B cell (primary cell): ENCODE data around the gene GNB3. TPM values are rescaled to one million over a fixed set of nuclear protein-coding genes. Genes with fewer than 3 reads are reported as not detected.

Experiments used
- ATAC-seq: fragments of 200-7000 bp; cut with Tn5 transposase; one replicate; pipeline ENCODE4 v1.10.0; 2021; ENCODE audit warnings: low read depth, mild to moderate bottlenecking, moderate number of reproducible peaks, moderate library complexity
- CTCF ChIA-PET: fragments of 350-600 bp; sonication (Branson Sonifier 250); formaldehyde crosslinking; loops from one replicate; lab custom pipeline; 2021; ENCODE audit warnings: antibody characterized with exemption, inconsistent platforms; lab: Charles Lee
- POLR2A ChIA-PET: fragments of 350-600 bp; sonication (Branson Sonifier 250); formaldehyde crosslinking; loops from one replicate; lab custom pipeline; 2021; ENCODE audit warnings: antibody characterized with exemption; lab: Charles Lee
- DNase-seq: peaks from one replicate; pipeline ENCODE4 v3.0.0; 2013
- H2AFZ ChIP-seq: 2 replicates; pipeline ENCODE4 v1.6.1; 2012; ENCODE audit warnings: mild to moderate bottlenecking, low read depth, low read length; ENCODE audit not compliant: insufficient read depth, poor library complexity, severe bottlenecking
- H3K27ac ChIP-seq, 2 donors: 1 replicate in 1 of 2; 2 replicates in 1 of 2; pipeline ENCODE4 v1.5.1; 2012 to 2013; ENCODE audit warnings: low read length in 2 of 2, mild to moderate bottlenecking in 2 of 2, moderate library complexity in 1 of 2
- H3K27me3 ChIP-seq, 4 experiments: fragments of 200-600 bp in 1 of 4; sonication (generic) in 1 of 4; replicated peaks in 1 of 4; 1 replicate in 2 of 4; 2 replicates in 2 of 4; pipeline versions ENCODE4 v1.6.1 to v1.7.0; 2013 to 2016; ENCODE audit warnings: low read length in 3 of 4, mild to moderate bottlenecking in 2 of 4, mixed read lengths in 1 of 4, moderate library complexity in 1 of 4; ENCODE audit not compliant: insufficient read depth in 4 of 4, control insufficient read depth in 3 of 4; ENCODE audit errors: control extremely low read depth in 1 of 4
- H3K36me3 ChIP-seq, 2 experiments: replicated peaks in 1 of 2; 1 replicate in 1 of 2; 2 replicates in 1 of 2; pipeline versions ENCODE4 v1.6.1 to v1.7.1; 2013; ENCODE audit warnings: low read length in 1 of 2; ENCODE audit not compliant: insufficient read depth in 2 of 2, control insufficient read depth in 1 of 2; ENCODE audit errors: control extremely low read depth in 1 of 2, extremely low read depth in 1 of 2
- H3K4me1 ChIP-seq, 2 donors: fragments of 200-600 bp in 1 of 2; sonication (generic) in 1 of 2; 1 replicate in 1 of 2; 2 replicates in 1 of 2; pipeline versions ENCODE4 v1.5.1 to v1.6.1; 2013 to 2017; ENCODE audit warnings: low read length in 2 of 2; ENCODE audit not compliant: control insufficient read depth in 2 of 2, insufficient read depth in 2 of 2
- H3K4me2 ChIP-seq: replicated peaks from 2 replicates; pipeline ENCODE3; 2012; ENCODE audit warnings: mild to moderate bottlenecking, low read depth, low read length; ENCODE audit not compliant: poor library complexity, severe bottlenecking
- H3K4me3 ChIP-seq, 5 experiments: fragments of 200-600 bp in 1 of 5; sonication (generic) in 1 of 5; 1 replicate in 3 of 5; 2 replicates in 2 of 5; pipeline versions ENCODE4 v1.5.1 to v1.7.0; 2011 to 2016; ENCODE audit warnings: low read length in 4 of 5, mild to moderate bottlenecking in 4 of 5, low read depth in 2 of 5, control low read depth in 1 of 5, moderate library complexity in 1 of 5; ENCODE audit not compliant: insufficient read depth in 1 of 5; ENCODE audit errors: control extremely low read depth in 1 of 5, extremely low read depth in 1 of 5
- H3K79me2 ChIP-seq: fragments of 200-600 bp; sonication (generic); one replicate; pipeline ENCODE4 v1.6.0; 2016; ENCODE audit warnings: low read length; ENCODE audit not compliant: control insufficient read depth, insufficient read depth
- H3K9ac ChIP-seq: fragments of 200-600 bp; sonication (generic); 2 replicates; pipeline ENCODE4 v1.6.1; 2017; ENCODE audit warnings: mild to moderate bottlenecking, low read length, moderate library complexity
- H3K9me3 ChIP-seq, 3 donors: one replicate each; pipeline versions ENCODE4 v1.6.1 to v1.7.1; 2013; ENCODE audit warnings: low read length in 2 of 3; ENCODE audit not compliant: control insufficient read depth in 2 of 3, insufficient read depth in 1 of 3; ENCODE audit errors: control extremely low read depth in 1 of 3
- H4K20me1 ChIP-seq: 2 replicates; pipeline ENCODE4 v1.6.0; 2012; ENCODE audit warnings: mild to moderate bottlenecking, low read length; ENCODE audit not compliant: insufficient read depth, control insufficient read depth, poor library complexity, severe bottlenecking
- H3K27ac Mint-ChIP-seq: one replicate; pipeline ENCODE4 v1.8.0; 2021; ENCODE audit warnings: mixed read lengths
- H3K27me3 Mint-ChIP-seq: one replicate; pipeline ENCODE4 v1.8.0; 2021; ENCODE audit warnings: mixed read lengths
- H3K4me1 Mint-ChIP-seq: one replicate; pipeline ENCODE4 v1.8.0; 2021; ENCODE audit warnings: mixed read lengths
- H3K4me3 Mint-ChIP-seq: one replicate; pipeline ENCODE4 v1.8.0; 2021; ENCODE audit warnings: mixed read lengths
- H3K9me3 Mint-ChIP-seq: one replicate; pipeline ENCODE4 v1.8.0; 2022; ENCODE audit warnings: mixed read lengths; ENCODE audit not compliant: insufficient read depth
- CTCF ChIP-seq: fragments of 200-600 bp; IDR thresholded peaks from one replicate; pipeline ENCODE4 v1.8.0; 2022; ENCODE audit warnings: antibody characterized with exemption, mild to moderate bottlenecking
- EZH2 ChIP-seq: IDR thresholded peaks from 2 replicates; pipeline ENCODE4 v1.6.1; 2012; ENCODE audit warnings: borderline replicate concordance, low read depth, mild to moderate bottlenecking, moderate library complexity, low read length; ENCODE audit not compliant: insufficient read depth, poor library complexity, severe bottlenecking
- WGBS: methylation state at CpG from one replicate; pipeline ENCODE4 v1.1.5; 2013; ENCODE audit warnings: missing lambda C conversion rate; ENCODE audit not compliant: insufficient coverage; 5-methylcytosine and 5-hydroxymethylcytosine counted together
- intact Hi-C: fragments of 100-400 bp; cut with micrococcal nuclease; formaldehyde crosslinking; loops from one replicate; pipeline ENCODE4 v1.10.0; 2022
- polyA plus RNA-seq: library from polyadenylated mRNA; depleted of rRNA; stranded (reverse); fragments of >200 nt; gene quantifications from 2 replicates; pipeline ENCODE4 v1.2.3, GENCODE V29; 2012
- total RNA-seq, 2 donors: library from RNA; stranded (reverse); fragments of 120-200 nt in 1 of 2; gene quantifications; 1 replicate in 1 of 2; 2 replicates in 1 of 2; pipeline versions ENCODE4 v1.2.3 to v1.2.4, GENCODE V29; 2013 to 2022

The GNB3 gene
- total and polyA plus RNA-seq, 2 donors (not counting 1 experiment from before 2014, with no cell fraction given): 0.27 to 0.49 TPM

- Histone ChIP-seq H3K4me1 (peaks cover 11 to 17% of the 10 kb centered on the region in 2 donors), H2AFZ (no peak overlapping the region), H3K9ac (no peak overlapping the region), H3K79me2 (no peaks in the 10 kb centered on the region), H3K4me3 (no peak overlapping the region), H4K20me1 (peaks cover 11% of the 10 kb centered on the region), H3K9me3 (peaks cover 0 to 3% (median 0%) of the 10 kb centered on the region in 3 donors), H3K36me3 (no peaks in the 10 kb centered on the region), H3K27me3 (peaks cover 0 to 37% (median 10%) of the 10 kb centered on the region in 4 experiments), H3K27ac (no peak overlapping the region), H3K4me2 (no peak overlapping the region)
- Mint-ChIP-seq H3K27ac (no peak overlapping the region), H3K27me3 (peaks cover 40% of the 10 kb centered on the region), H3K4me3 (no peak overlapping the region), H3K9me3 (no peaks in the 10 kb centered on the region), H3K4me1 (peaks cover 11% of the 10 kb centered on the region)
- intact Hi-C loops: no loop called here
- TF ChIP-seq EZH2: no peak
- TF ChIP-seq CTCF: no peak
- CTCF ChIA-PET: interaction anchor here (0.9 to 2.2 kb wide), 8 partner anchors 9 to 144 kb away, joined by 3 to 7 read pairs (median 4); partner anchors contain the start of genes MLF2, SPSB2 and ZNF384
- DNase-seq (no peak), ATAC-seq (no peak)
- 86% methylated on average over 6 of the region's 6 CpGs for WGBS
- POLR2A ChIA-PET: no interaction called here
These were observed 7.4 kb upstream of the GNB3 start for GRCh38 chr12:6833189-6833890.

GRCh38 chr12:6834254-6834653 lies 6.5 kb upstream of the GNB3 start:
- no CpG with 5 or more reads among the region's 1 CpG for WGBS
- Histone ChIP-seq H3K4me3 (no peak overlapping the region), H3K79me2 (no peaks in the 10 kb centered on the region), H2AFZ (no peak overlapping the region), H3K27ac (no peak overlapping the region), H4K20me1 (peaks cover 5% of the 10 kb centered on the region), H3K9me3 (peaks cover 0 to 3% (median 0%) of the 10 kb centered on the region in 3 donors), H3K4me1 (peaks cover 4 to 17% of the 10 kb centered on the region in 2 donors), H3K36me3 (no peaks in the 10 kb centered on the region), H3K9ac (no peak overlapping the region), H3K27me3 (peaks cover 0 to 30% (median 7%) of the 10 kb centered on the region in 4 experiments), H3K4me2 (no peak overlapping the region)
- POLR2A ChIA-PET: no interaction called here
- H3K4me1 Mint-ChIP-seq: peaks cover 11% of the 10 kb centered on the region
- DNase-seq (no peak), ATAC-seq (no peak)
- peaks cover 35% of the 10 kb centered on the region for H3K27me3 Mint-ChIP-seq
- H3K27ac Mint-ChIP-seq: no peak overlapping the region
- CTCF ChIA-PET: interaction anchor here (0.7 to 3.8 kb wide), 14 partner anchors 9 to 403 kb away, joined by 3 to 31 read pairs (median 5); partner anchors contain the start of genes CDCA3, MLF2, SPSB2 and TPI1
- intact Hi-C loops: no loop called here
- no peak for TF ChIP-seq CTCF
- TF ChIP-seq EZH2: no peak
- H3K9me3 Mint-ChIP-seq: no peaks in the 10 kb centered on the region
- H3K4me3 Mint-ChIP-seq: no peak overlapping the region
